Activated CD8-positive, alpha-beta memory T cell treated with anti-CD3 and anti-CD28 coated beads, Interleukin-2, amount 10 ng/mL, durations not matched to agents 7 days and 5 days (primary cell): ENCODE measurements around the gene SRRD. TPM values are rescaled to one million over a fixed set of nuclear protein-coding genes. Genes with fewer than 3 reads are reported as not detected.

Experiments used
- ATAC-seq: fragments of 150-1000 bp; cut with Tn5 transposase; one replicate; pipeline ENCODE4 v1.10.0; 2021; ENCODE audit warnings: moderate library complexity
- CTCF ChIA-PET: fragments of 350-600 bp; sonication (Branson Sonifier 250); formaldehyde crosslinking; loops from one replicate; lab custom pipeline; 2021; ENCODE audit warnings: antibody characterized with exemption; lab: Charles Lee
- DNase-seq: peaks from one replicate; pipeline ENCODE4 v3.0.0-alpha.2; 2020
- H3K27ac Mint-ChIP-seq: one replicate; pipeline ENCODE4 v1.8.0; 2021; ENCODE audit warnings: mild to moderate bottlenecking, mixed read lengths
- H3K27me3 Mint-ChIP-seq: one replicate; pipeline ENCODE4 v1.8.0; 2021; ENCODE audit warnings: mixed read lengths
- H3K36me3 Mint-ChIP-seq: one replicate; pipeline ENCODE4 v1.8.0; 2021; ENCODE audit warnings: mild to moderate bottlenecking, mixed read lengths
- H3K4me1 Mint-ChIP-seq: one replicate; pipeline ENCODE4 v1.8.0; 2021; ENCODE audit warnings: mixed read lengths
- H3K4me3 Mint-ChIP-seq: one replicate; pipeline ENCODE4 v1.8.0; 2021; ENCODE audit warnings: mild to moderate bottlenecking, moderate library complexity, mixed read lengths
- H3K9me3 Mint-ChIP-seq: one replicate; pipeline ENCODE4 v1.8.0; 2022; ENCODE audit warnings: low read depth, mixed read lengths
- total RNA-seq, 2 experiments: library from RNA; stranded (reverse); gene quantifications; one replicate each; pipeline ENCODE4 v1.2.3, GENCODE V29; 2021

The SRRD gene
- total RNA-seq, 2 experiments from 2014 or later, result 17.5 to 22.6 TPM

DNA sequence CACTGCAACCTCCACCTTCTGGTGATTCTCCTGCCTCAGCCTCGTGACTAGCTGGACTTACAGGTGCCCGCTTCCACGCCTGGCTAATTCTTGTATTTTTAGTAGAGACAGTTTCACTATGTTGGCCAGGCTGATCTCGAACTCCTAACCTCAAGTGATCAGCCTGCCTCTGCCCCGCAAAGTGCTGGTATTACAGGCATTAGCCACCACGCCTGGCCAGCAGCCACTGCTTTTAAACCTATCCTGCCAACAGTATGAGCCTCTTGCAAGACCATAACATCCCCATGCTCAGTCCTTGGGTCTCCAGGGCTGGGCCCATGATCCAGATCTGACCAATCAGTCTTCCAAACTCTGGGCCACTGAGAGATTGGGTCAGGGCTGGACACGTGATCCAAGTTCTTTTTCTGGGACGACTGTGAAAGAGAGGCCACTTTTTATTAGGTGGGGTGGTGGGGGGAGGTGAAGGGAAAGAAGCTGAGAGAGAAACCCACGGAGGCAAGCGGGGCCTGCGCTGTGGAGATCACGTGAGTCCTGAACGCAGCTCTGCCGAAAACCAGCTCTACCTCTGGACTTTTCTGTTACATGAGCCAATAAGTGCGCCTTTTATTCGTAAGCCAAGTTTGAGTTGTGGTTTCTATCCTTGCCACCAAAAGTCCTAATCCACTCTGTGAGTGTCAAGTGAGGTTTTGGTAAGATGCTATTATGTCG, 36.7 kb upstream of the SRRD start:
- DNase-seq, result no peak
- Mint-ChIP-seq H3K27ac (no peak overlapping the region), H3K27me3 (no peaks in the 10 kb centered on the region), H3K4me3 (no peak overlapping the region), H3K4me1 (peaks cover 1% of the 10 kb centered on the region), H3K36me3 (peaks cover 7% of the 10 kb centered on the region), H3K9me3 (no peaks in the 10 kb centered on the region)
- ATAC-seq, result no peak
- CTCF ChIA-PET, result interaction anchor here (2.7 kb wide), 1 partner anchor 14 kb away, joined by 10 read pairs; no protein-coding TSS in a partner anchor

- Mint-ChIP-seq H3K9me3 (no peaks in the 10 kb centered on the region), H3K27me3 (no peaks in the 10 kb centered on the region), H3K36me3 (peaks cover 6% of the 10 kb centered on the region), H3K4me1 (no peaks in the 10 kb centered on the region), H3K27ac (no peak overlapping the region), H3K4me3 (no peak overlapping the region)
- no peak for ATAC-seq
- CTCF ChIA-PET, result interaction anchor here (2.0 to 2.7 kb wide), 2 partner anchors 13 kb away, joined by 5 to 10 read pairs; no protein-coding TSS in a partner anchor
- no peak for DNase-seq
These were observed 35.9 kb upstream of the SRRD start for GRCh38 chr22:26447584-26448329.

DNA sequence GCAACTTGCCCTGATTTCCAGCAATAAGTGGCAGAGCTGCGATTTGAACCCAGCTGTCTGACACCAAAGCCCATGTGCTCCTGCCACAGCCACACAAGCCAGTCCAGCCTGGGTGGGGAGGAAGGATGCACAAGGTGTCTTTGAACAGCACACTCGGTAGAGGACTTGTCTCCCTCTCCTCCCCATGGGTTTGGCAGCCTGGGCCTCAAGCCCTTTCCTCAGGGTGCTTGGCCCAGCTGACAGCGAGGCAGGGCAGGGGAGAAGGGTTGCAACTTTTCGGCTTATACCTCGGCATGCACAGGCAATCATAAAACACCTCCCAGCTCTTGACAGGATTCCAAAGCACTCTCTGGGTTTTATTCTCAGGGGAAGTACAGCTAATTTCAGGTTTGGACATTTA, 35.3 kb upstream of the SRRD start:
- Mint-ChIP-seq H3K4me1 (no peaks in the 10 kb centered on the region), H3K9me3 (no peaks in the 10 kb centered on the region), H3K27me3 (no peaks in the 10 kb centered on the region), H3K36me3 (peaks cover 1% of the 10 kb centered on the region), H3K4me3 (no peak overlapping the region), H3K27ac (no peak overlapping the region)
- ATAC-seq (no peak), DNase-seq (no peak)
- CTCF ChIA-PET, result interaction anchor here (2.0 kb wide), 1 partner anchor 13 kb away, joined by 5 read pairs; no protein-coding TSS in a partner anchor

DNA sequence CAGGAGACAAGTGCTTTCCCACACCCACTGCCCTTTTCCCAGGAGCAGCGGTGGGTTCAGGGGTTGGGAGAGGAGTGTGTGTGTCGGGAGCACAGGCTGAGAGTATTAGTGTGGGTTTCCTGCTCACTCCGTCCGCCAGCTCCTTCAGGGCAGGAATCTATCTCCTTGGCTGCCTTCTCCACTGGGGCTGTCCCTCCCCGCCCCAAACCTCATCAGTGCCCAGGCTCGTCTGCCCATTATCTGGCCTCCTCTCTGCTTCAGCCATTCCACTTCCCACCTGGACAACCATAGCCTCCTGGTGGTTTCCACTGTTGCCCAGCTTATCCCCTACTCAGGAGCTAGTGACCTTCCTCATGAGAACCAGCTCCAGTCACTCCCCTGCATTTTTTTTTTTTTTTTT, 34.7 kb upstream of the SRRD start:
- no peaks in the 10 kb centered on the region for H3K9me3 Mint-ChIP-seq
- no peak overlapping the region for H3K4me3 Mint-ChIP-seq
- no peak for ATAC-seq
- CTCF ChIA-PET, result interaction anchor here (2.0 kb wide), 1 partner anchor 12 kb away, joined by 5 read pairs; no protein-coding TSS in a partner anchor
- DNase-seq, result no peak
- no peaks in the 10 kb centered on the region for H3K4me1 Mint-ChIP-seq
- no peak overlapping the region for H3K27ac Mint-ChIP-seq
- no peaks in the 10 kb centered on the region for H3K27me3 Mint-ChIP-seq
- H3K36me3 Mint-ChIP-seq, result peaks cover 1% of the 10 kb centered on the region

- Mint-ChIP-seq H3K27me3 (no peaks in the 10 kb centered on the region), H3K9me3 (no peaks in the 10 kb centered on the region), H3K36me3 (peaks cover 4% of the 10 kb centered on the region), H3K4me3 (no peak overlapping the region), H3K27ac (no peak overlapping the region), H3K4me1 (no peaks in the 10 kb centered on the region)
- ATAC-seq, result no peak
- CTCF ChIA-PET, result no interaction called here
- DNase-seq, result no peak
These were observed 33.1 kb upstream of the SRRD start for GRCh38 chr22:26450453-26451185.

- no peaks in the 10 kb centered on the region for H3K4me1 Mint-ChIP-seq
- no peaks in the 10 kb centered on the region for H3K27me3 Mint-ChIP-seq
- peaks cover 8% of the 10 kb centered on the region for H3K36me3 Mint-ChIP-seq
- no peak overlapping the region for H3K27ac Mint-ChIP-seq
- no peak overlapping the region for H3K4me3 Mint-ChIP-seq
- no peaks in the 10 kb centered on the region for H3K9me3 Mint-ChIP-seq
- ATAC-seq (no peak), DNase-seq (no peak)
- CTCF ChIA-PET, result interaction anchor here (2.8 kb wide), 1 partner anchor 8 kb away, joined by 10 read pairs; no protein-coding TSS in a partner anchor
These were observed 31.3 kb upstream of the SRRD start for GRCh38 chr22:26452236-26453016.

DNA sequence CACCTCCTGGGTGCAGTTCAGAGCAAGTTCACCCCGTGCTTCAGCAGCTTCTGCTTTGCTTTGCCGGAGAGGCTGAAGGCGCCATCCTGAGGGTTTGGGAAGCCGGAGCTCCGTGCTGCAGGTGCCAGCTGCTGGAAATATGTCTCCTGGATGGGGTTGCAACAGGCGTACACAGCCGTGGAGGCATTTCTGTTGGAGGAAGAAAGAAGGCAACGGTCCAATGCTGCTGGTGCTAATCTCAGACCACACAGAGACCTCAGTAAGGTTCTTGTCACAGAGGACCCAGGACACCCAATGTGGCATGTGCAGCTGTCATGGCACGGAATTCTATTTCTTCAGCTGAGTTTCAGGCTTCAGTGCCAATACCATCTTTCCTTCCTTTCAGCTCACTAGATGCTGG, 30.5 kb upstream of the SRRD start:
- Mint-ChIP-seq H3K27ac (no peak overlapping the region), H3K4me3 (no peak overlapping the region), H3K9me3 (no peaks in the 10 kb centered on the region), H3K36me3 (peaks cover 12% of the 10 kb centered on the region), H3K4me1 (no peaks in the 10 kb centered on the region), H3K27me3 (no peaks in the 10 kb centered on the region)
- CTCF ChIA-PET, result interaction anchor here (2.8 kb wide), 1 partner anchor 8 kb away, joined by 10 read pairs; no protein-coding TSS in a partner anchor
- no peak for DNase-seq
- no peak for ATAC-seq

- no peaks in the 10 kb centered on the region for H3K4me1 Mint-ChIP-seq
- H3K36me3 Mint-ChIP-seq, result peaks cover 13% of the 10 kb centered on the region
- ATAC-seq (no peak), DNase-seq (no peak)
- CTCF ChIA-PET, result interaction anchor here (0.7 to 2.8 kb wide), 2 partner anchors 7 to 56 kb away, joined by 4 to 10 read pairs; no protein-coding TSS in a partner anchor
- no peaks in the 10 kb centered on the region for H3K27me3 Mint-ChIP-seq
- no peak overlapping the region for H3K27ac Mint-ChIP-seq
- no peaks in the 10 kb centered on the region for H3K9me3 Mint-ChIP-seq
- H3K4me3 Mint-ChIP-seq, result no peak overlapping the region
These were observed 29.7 kb upstream of the SRRD start for GRCh38 chr22:26453812-26454500.

DNA sequence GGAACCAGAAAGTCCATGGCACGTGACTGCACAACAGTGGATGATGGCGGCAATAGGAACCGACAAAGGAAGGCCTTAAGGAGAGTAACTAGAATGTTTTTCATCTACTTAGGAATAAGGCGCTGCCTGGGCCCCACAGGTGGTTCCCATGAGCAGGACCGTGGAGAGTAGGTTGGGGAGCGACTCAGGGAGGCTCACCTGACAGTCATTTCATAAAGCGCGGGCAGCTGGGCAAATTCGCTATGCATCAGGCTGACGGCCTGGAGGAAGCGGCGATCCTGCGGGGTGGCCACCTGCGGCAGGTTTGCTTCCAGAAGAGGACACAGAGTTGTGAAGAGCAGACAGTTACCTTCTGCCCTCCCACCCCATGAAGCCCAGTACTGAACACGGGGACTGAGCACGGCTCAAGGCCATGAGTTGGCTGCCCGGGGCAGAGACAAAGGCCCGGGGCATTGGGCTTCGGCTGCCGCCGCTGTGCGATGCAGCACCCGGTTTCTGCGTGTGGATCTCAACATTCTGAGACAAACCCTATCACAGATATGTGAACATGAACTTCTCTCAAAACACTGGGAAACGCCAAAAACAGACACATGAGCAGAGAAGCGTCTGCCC, 25.9 kb upstream of the SRRD start:
- CTCF ChIA-PET, result interaction anchor here (0.9 kb wide), 1 partner anchor 96 kb away, joined by 4 read pairs; no protein-coding TSS in a partner anchor
- DNase-seq, result no peak
- Mint-ChIP-seq H3K4me1 (no peaks in the 10 kb centered on the region), H3K4me3 (no peak overlapping the region), H3K27me3 (no peaks in the 10 kb centered on the region), H3K27ac (no peak overlapping the region), H3K9me3 (no peaks in the 10 kb centered on the region), H3K36me3 (peaks cover 22% of the 10 kb centered on the region)
- ATAC-seq, result no peak

DNA sequence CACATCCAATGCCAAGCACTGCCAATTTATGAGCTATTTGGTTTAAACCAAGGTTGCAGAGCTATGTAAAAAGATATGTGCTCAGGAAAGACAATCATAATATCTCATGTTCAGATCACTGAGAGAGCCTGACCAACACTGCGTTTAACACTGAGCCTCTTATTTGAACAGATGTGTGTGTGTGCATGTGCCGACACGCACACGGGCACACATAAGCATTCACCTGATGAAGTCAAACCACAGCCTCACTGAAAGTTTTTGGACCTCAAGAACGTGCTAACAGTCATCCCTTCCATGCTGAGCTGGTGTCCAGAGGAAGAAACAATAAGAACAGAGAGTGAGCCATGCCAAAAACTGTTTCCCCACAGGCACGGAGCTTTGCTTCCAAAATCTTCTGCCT, 23.5 kb upstream of the SRRD start:
- peaks cover 22% of the 10 kb centered on the region for H3K36me3 Mint-ChIP-seq
- no peaks in the 10 kb centered on the region for H3K4me1 Mint-ChIP-seq
- no peak overlapping the region for H3K4me3 Mint-ChIP-seq
- no peak overlapping the region for H3K27ac Mint-ChIP-seq
- no peaks in the 10 kb centered on the region for H3K9me3 Mint-ChIP-seq
- no peak for DNase-seq
- CTCF ChIA-PET, result interaction anchor here (0.7 to 4.4 kb wide), 19 partner anchors 8 to 215 kb away, joined by 3 to 62 read pairs (median 10); partner anchors contain the start of genes HPS4 and SRRD
- no peaks in the 10 kb centered on the region for H3K27me3 Mint-ChIP-seq
- ATAC-seq, result no peak

DNA sequence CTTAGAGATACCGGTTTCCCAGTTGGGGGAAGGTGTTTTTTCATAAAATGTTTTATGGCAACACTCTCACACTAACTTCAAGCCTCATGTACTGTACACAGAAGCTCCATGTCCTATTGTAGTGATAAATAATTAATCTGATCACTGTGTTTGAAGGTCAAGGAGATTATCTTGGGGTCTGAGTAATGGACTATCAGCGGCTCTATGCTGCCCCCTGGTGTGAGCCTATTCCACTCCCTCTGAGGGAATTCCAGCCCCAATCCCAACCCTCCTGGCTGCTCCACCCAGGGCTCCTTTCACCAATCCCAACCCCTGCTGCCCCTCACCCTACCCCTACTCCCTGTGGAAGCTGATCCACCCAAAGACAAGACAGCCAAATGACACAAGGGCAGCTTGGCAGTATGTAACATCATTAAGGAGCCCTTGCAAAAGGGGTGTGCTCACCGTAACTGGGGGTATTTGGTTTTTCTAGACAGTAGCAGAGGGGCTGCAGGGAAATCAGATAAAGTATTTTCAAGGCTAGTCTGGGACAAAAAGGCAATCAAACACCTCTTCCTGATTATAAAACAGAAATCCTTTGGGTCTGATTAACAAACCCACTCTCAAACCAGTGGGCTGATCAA, 22.4 kb upstream of the SRRD start:
- H3K9me3 Mint-ChIP-seq, result no peaks in the 10 kb centered on the region
- H3K4me3 Mint-ChIP-seq, result no peak overlapping the region
- no peaks in the 10 kb centered on the region for H3K27me3 Mint-ChIP-seq
- DNase-seq (peak; percentile 52), ATAC-seq (peak; percentile 63)
- CTCF ChIA-PET, result interaction anchor here (0.5 to 4.4 kb wide), 22 partner anchors 9 to 213 kb away, joined by 3 to 62 read pairs (median 8); partner anchors contain the start of genes HPS4 and SRRD
- H3K27ac Mint-ChIP-seq, result no peak overlapping the region
- peaks cover 18% of the 10 kb centered on the region for H3K36me3 Mint-ChIP-seq
- H3K4me1 Mint-ChIP-seq, result no peaks in the 10 kb centered on the region
